CD8-positive, alpha-beta memory T cell (primary cell): ENCODE results near the gene PTN. TPM values are rescaled to one million over a fixed set of nuclear protein-coding genes. Genes with fewer than 3 reads are reported as not detected.

ENCODE experiments used
- CTCF ChIA-PET: fragments of 350-600 bp; sonication (Branson Sonifier 250); formaldehyde crosslinking; loops from one replicate; lab custom pipeline; 2021; ENCODE audit warnings: antibody characterized with exemption; lab: Charles Lee
- POLR2A ChIA-PET: fragments of 350-600 bp; sonication (Branson Sonifier 250); formaldehyde crosslinking; loops from one replicate; lab custom pipeline; 2021; ENCODE audit warnings: antibody characterized with exemption; lab: Charles Lee
- DNase-seq, 5 donors: peaks; one replicate each; pipeline versions ENCODE4 v3.0.0 to v3.0.0-alpha.2; 2020 to 2022; ENCODE audit warnings: mixed read lengths in 1 of 5
- H3K27ac ChIP-seq: one replicate; pipeline ENCODE4 v1.7.0; 2013; ENCODE audit warnings: low read depth, mild to moderate bottlenecking, low read length, moderate library complexity
- H3K27me3 ChIP-seq: 2 replicates; pipeline ENCODE4 v1.7.0; 2013; ENCODE audit warnings: low read length, mild to moderate bottlenecking; ENCODE audit not compliant: insufficient read depth, poor library complexity, severe bottlenecking
- H3K36me3 ChIP-seq: 2 replicates; pipeline ENCODE4 v1.7.0; 2013; ENCODE audit warnings: mild to moderate bottlenecking, low read length, moderate library complexity; ENCODE audit not compliant: insufficient read depth
- H3K4me1 ChIP-seq: 2 replicates; pipeline ENCODE4 v1.7.0; 2013; ENCODE audit warnings: mild to moderate bottlenecking, low read length, moderate library complexity; ENCODE audit not compliant: insufficient read depth
- H3K4me3 ChIP-seq: 2 replicates; pipeline ENCODE4 v1.7.0; 2013; ENCODE audit warnings: mild to moderate bottlenecking, low read length
- H3K9me3 ChIP-seq: 2 replicates; pipeline ENCODE4 v1.7.0; 2013; ENCODE audit warnings: mild to moderate bottlenecking, low read length
- H3K27ac Mint-ChIP-seq, 8 donors: one replicate each; pipeline ENCODE4 v1.8.0; 2020 to 2021; ENCODE audit warnings: mixed read lengths in 8 of 8, mild to moderate bottlenecking in 6 of 8, inconsistent platforms in 3 of 8, moderate library complexity in 3 of 8
- H3K27me3 Mint-ChIP-seq, 2 donors: one replicate each; pipeline ENCODE4 v1.8.0; 2020 to 2021; ENCODE audit warnings: mixed read lengths in 2 of 2, mild to moderate bottlenecking in 1 of 2, moderate library complexity in 1 of 2
- H3K36me3 Mint-ChIP-seq, 3 donors: one replicate each; pipeline ENCODE4 v1.8.0; 2020 to 2021; ENCODE audit warnings: mixed read lengths in 3 of 3, inconsistent platforms in 1 of 3, mild to moderate bottlenecking in 1 of 3
- H3K4me1 Mint-ChIP-seq, 3 donors: one replicate each; pipeline ENCODE4 v1.8.0; 2020 to 2021; ENCODE audit warnings: mixed read lengths in 3 of 3, inconsistent platforms in 1 of 3, mild to moderate bottlenecking in 1 of 3
- H3K4me3 Mint-ChIP-seq, 7 donors: one replicate each; pipeline ENCODE4 v1.8.0; 2020 to 2021; ENCODE audit warnings: mixed read lengths in 7 of 7, mild to moderate bottlenecking in 6 of 7, moderate library complexity in 4 of 7, inconsistent platforms in 2 of 7
- H3K9me3 Mint-ChIP-seq, 5 donors: one replicate each; pipeline ENCODE4 v1.8.0; 2020 to 2022; ENCODE audit warnings: mixed read lengths in 5 of 5, mild to moderate bottlenecking in 3 of 5, moderate library complexity in 2 of 5, inconsistent platforms in 1 of 5
- polyA plus RNA-seq: library from polyadenylated mRNA; unstranded; fragments of 300-500 nt; fragmentation: Illumina TruSeq; gene quantifications from one replicate; pipeline ENCODE4 v1.2.3, GENCODE V29; 2021
- total RNA-seq, 2 experiments: library from RNA; stranded (reverse); gene quantifications; one replicate each; pipeline ENCODE4 v1.2.3, GENCODE V29; 2021

Gene PTN
- total and polyA plus RNA-seq, 3 experiments from 2014 or later: not detected

DNA sequence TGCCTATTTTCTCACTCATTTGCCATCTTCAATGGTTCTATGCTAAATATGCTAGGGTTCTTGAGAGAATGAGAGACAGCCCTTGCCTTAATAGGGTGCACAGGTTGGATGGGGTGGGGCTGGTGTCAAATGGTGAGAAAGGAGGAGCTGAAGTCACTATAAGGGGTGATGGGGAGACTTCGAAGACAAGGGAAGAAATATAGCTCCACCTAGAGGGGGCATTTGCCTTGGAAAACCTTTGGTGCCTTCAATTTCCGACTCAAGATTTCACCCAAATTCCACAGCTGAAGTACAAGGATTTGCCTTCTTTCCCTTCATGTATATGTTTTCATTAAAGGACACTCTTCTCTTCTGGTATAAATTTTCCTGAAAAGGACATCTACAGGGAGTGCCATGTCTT is 5.6 kb downstream of the PTN start:
- Histone ChIP-seq H3K27ac (no peak overlapping the region), H3K9me3 (no peaks in the 10 kb centered on the region), H3K27me3 (no peaks in the 10 kb centered on the region), H3K4me3 (no peak overlapping the region), H3K36me3 (no peaks in the 10 kb centered on the region), H3K4me1 (no peaks in the 10 kb centered on the region)
- no peak for DNase-seq
- CTCF ChIA-PET: no interaction called here
- Mint-ChIP-seq H3K4me1 (no peaks in the 10 kb centered on the region), H3K36me3 (no peaks in the 10 kb centered on the region), H3K27me3 (no peaks in the 10 kb centered on the region), H3K27ac (no peak overlapping the region), H3K4me3 (no peak overlapping the region), H3K9me3 (peaks cover 0 to 8% (median 7%) of the 10 kb centered on the region in 5 donors)
- POLR2A ChIA-PET: no interaction called here

DNA sequence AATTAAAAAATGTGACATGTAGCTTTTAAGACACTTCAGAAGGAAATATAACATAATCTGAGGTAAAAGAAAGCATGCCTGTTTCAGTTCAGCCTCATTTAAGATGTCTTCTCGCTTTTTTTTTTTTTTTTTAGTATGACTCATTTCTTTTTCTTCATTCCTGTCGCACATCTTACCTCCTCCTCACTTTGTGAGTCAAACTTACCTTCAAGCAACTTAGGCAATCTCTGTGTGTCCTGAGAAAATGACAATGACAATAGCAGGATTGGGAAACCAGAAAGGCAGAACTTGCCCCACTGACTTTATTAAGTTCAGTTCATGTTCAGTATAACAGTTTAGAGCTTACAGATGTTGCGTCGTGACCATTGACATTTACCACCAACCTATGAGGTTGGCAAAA is 7.7 kb downstream of the PTN start:
- H3K4me1 Mint-ChIP-seq: no peaks in the 10 kb centered on the region
- H3K4me1 ChIP-seq: no peaks in the 10 kb centered on the region
- H3K9me3 Mint-ChIP-seq: peaks cover 0 to 10% (median 6%) of the 10 kb centered on the region in 5 donors
- H3K9me3 ChIP-seq: no peaks in the 10 kb centered on the region
- H3K27me3 Mint-ChIP-seq: no peaks in the 10 kb centered on the region
- H3K4me3 Mint-ChIP-seq: no peak overlapping the region
- ChIA-PET CTCF (no interaction called here), POLR2A (no interaction called here)
- no peak overlapping the region for H3K27ac Mint-ChIP-seq
- no peaks in the 10 kb centered on the region for H3K27me3 ChIP-seq
- H3K4me3 ChIP-seq: no peak overlapping the region
- no peaks in the 10 kb centered on the region for H3K36me3 Mint-ChIP-seq
- DNase-seq: no peak
- H3K27ac ChIP-seq: no peak overlapping the region
- no peaks in the 10 kb centered on the region for H3K36me3 ChIP-seq

DNA sequence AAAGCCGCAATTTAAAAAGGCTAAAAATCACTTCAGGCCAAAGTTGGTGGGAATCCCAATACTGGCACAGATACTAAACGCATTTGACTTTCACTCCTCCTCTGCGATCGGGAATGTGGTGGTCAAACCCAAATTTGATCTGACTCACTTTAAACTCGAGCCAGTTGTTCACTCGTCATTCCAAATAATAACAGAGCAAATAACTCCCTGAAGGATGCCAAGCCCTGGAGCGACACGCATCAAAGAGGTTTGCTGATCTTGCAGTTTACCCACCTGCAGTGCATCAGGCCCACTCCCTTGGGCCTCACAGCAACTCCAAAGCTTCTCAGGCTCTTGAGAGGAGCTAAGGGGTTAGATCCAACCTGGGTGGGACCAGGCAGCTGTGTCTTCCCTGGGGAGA is 12.2 kb downstream of the PTN start:
- Mint-ChIP-seq H3K9me3 (peaks cover 3 to 6% (median 3%) of the 10 kb centered on the region in 5 donors), H3K4me3 (no peak overlapping the region), H3K27me3 (no peaks in the 10 kb centered on the region), H3K4me1 (no peaks in the 10 kb centered on the region), H3K27ac (no peak overlapping the region), H3K36me3 (no peaks in the 10 kb centered on the region)
- POLR2A ChIA-PET: no interaction called here
- no peak for DNase-seq
- H3K4me1 ChIP-seq: no peaks in the 10 kb centered on the region
- CTCF ChIA-PET: no interaction called here
- no peak overlapping the region for H3K27ac ChIP-seq
- H3K4me3 ChIP-seq: no peak overlapping the region
- no peaks in the 10 kb centered on the region for H3K27me3 ChIP-seq
- H3K36me3 ChIP-seq: no peaks in the 10 kb centered on the region
- no peaks in the 10 kb centered on the region for H3K9me3 ChIP-seq

DNA sequence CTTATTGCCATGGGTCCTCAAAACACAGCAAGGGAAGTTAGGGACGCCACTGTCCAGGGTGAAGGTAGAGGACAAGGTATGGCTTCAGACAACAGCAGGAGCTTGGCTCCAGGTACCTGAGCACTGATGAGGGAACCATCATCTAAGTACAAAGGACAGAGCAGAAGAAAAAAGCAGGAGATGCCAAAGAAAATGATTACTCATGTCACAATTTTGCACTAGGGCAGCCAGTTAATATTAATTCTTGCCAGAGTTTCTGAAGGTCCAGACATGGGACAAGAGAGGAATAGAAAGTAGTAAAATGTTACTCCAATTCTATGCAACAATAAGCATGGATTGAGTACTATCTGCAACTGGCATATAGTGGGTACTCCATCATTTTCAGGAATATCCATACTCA is 14.1 kb downstream of the PTN start:
- no peak overlapping the region for H3K27ac ChIP-seq
- H3K9me3 ChIP-seq: no peaks in the 10 kb centered on the region
- Mint-ChIP-seq H3K4me3 (no peak overlapping the region), H3K27ac (no peak overlapping the region), H3K4me1 (no peaks in the 10 kb centered on the region), H3K36me3 (no peaks in the 10 kb centered on the region), H3K27me3 (no peaks in the 10 kb centered on the region), H3K9me3 (peaks cover 0 to 6% (median 5%) of the 10 kb centered on the region in 5 donors)
- no peak for DNase-seq
- H3K27me3 ChIP-seq: no peaks in the 10 kb centered on the region
- H3K4me1 ChIP-seq: no peaks in the 10 kb centered on the region
- CTCF ChIA-PET: no interaction called here
- no peaks in the 10 kb centered on the region for H3K36me3 ChIP-seq
- no peak overlapping the region for H3K4me3 ChIP-seq
- POLR2A ChIA-PET: no interaction called here

DNA sequence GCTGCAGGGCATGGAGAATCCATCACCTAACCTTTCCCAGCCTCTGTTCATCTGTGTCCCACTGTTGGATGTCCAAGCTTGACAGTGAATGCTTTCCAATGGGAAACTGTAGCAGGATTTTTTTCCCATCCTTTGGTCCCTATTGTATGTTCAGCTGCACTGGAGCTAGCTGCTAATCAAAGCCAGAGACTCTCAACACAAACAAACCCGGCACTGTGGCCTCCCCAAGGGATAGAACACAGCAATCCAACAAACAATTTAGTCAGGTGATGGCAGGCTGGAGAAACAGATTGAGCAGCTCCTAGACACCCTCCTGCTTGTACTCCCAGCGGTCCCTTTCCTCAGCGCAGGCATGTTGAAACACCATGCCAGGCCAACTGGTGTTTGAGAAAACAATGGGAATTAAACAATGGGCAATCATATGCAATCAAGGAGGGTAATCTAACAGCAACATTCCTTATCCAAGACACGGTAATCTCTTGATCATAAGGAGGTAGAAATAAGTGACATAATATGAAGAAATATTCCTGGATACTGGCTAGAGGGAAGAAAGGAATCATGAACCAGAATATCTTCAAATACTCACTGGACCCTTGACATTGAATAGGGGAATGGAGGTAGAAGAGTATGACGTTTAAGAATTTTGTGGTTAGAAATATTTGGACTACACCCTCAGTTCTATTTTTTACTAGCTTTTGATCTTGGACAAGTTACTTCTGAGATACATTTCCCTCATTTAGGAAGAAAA is 15.0 kb downstream of the PTN start:
- H3K36me3 Mint-ChIP-seq: no peaks in the 10 kb centered on the region
- POLR2A ChIA-PET: no interaction called here
- no peaks in the 10 kb centered on the region for H3K4me1 Mint-ChIP-seq
- Histone ChIP-seq H3K27me3 (no peaks in the 10 kb centered on the region), H3K4me3 (no peak overlapping the region), H3K36me3 (no peaks in the 10 kb centered on the region), H3K27ac (no peak overlapping the region), H3K4me1 (no peaks in the 10 kb centered on the region), H3K9me3 (no peaks in the 10 kb centered on the region)
- no peak overlapping the region for H3K4me3 Mint-ChIP-seq
- H3K9me3 Mint-ChIP-seq: peaks cover 0 to 6% (median 5%) of the 10 kb centered on the region in 5 donors
- DNase-seq: no peak
- H3K27me3 Mint-ChIP-seq: no peaks in the 10 kb centered on the region
- CTCF ChIA-PET: no interaction called here
- no peak overlapping the region for H3K27ac Mint-ChIP-seq

DNA sequence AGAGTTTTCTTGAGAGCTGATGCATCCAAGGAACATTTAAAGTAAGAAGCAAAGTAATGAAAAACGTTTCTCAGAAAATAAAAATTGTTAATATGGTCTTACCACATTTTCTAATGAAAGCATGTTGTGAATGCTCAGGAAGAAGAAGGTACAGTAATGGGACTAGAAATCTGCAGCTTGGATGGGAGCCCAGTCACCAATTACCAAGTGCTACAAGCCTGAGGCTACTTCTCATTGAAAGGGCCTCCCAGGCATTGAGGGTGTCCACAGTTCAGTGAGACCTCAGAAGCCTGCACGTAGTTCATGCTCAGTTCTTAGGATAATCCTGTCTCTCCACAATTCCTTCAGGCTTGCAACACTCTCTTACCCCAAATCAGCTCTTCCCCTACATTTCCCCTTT is 17.6 kb downstream of the PTN start:
- ChIA-PET POLR2A (no interaction called here), CTCF (no interaction called here)
- Mint-ChIP-seq H3K27ac (no peak overlapping the region), H3K4me3 (no peak overlapping the region), H3K4me1 (no peaks in the 10 kb centered on the region), H3K27me3 (peaks cover 0 to 2% of the 10 kb centered on the region in 2 donors), H3K9me3 (peaks cover 0 to 6% (median 2%) of the 10 kb centered on the region in 5 donors), H3K36me3 (no peaks in the 10 kb centered on the region)
- no peaks in the 10 kb centered on the region for H3K36me3 ChIP-seq
- H3K9me3 ChIP-seq: no peaks in the 10 kb centered on the region
- H3K4me1 ChIP-seq: no peaks in the 10 kb centered on the region
- no peak for DNase-seq
- no peak overlapping the region for H3K4me3 ChIP-seq
- H3K27ac ChIP-seq: no peak overlapping the region
- no peaks in the 10 kb centered on the region for H3K27me3 ChIP-seq

DNA sequence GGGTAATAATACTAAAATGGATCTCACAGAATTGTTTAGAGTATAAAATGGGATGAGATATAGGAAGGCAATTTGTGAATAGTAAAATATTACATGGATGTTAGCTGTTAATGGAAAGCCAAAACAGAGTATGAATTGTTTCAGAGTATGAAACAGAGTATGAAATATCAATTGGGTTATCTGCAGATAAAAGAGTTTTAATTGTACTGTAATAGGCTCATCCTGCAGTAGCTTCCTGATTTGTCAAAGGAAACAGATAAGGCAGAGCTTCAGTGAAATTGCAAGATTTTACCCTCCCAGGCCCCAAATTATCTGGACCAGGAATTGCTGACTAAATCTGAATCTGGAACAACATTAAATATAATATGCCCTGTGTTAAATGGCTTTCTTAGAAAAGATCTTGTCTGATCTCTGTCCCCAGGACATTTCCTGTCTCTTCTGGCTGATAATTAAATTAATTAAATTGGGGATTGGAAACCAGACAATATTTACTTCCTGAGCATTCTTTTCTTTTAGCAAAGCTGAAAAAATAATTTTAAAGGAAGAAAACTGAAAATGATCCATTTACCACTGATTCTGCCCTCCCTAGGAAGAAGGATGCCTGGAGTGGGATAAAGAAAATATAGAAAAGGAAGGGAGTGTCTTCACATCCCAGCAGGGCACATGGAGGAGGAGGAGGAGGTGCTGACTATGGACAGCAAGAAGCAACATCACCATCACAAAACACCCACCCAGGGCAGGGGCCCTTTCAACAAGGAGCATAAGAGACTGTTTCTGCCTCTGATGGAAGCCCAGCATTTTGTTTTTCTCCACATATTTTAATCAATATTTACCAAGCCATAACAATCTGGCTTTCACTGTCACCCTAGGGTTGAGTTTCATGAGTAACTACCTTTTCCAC is 18.5 kb downstream of the PTN start:
- no peak for DNase-seq
- Mint-ChIP-seq H3K4me1 (no peaks in the 10 kb centered on the region), H3K27me3 (peaks cover 0 to 2% of the 10 kb centered on the region in 2 donors), H3K27ac (no peak overlapping the region), H3K36me3 (no peaks in the 10 kb centered on the region), H3K9me3 (peaks cover 0 to 6% (median 2%) of the 10 kb centered on the region in 5 donors), H3K4me3 (no peak overlapping the region)
- H3K27ac ChIP-seq: no peak overlapping the region
- H3K4me3 ChIP-seq: no peak overlapping the region
- H3K9me3 ChIP-seq: no peaks in the 10 kb centered on the region
- H3K36me3 ChIP-seq: no peaks in the 10 kb centered on the region
- H3K4me1 ChIP-seq: no peaks in the 10 kb centered on the region
- POLR2A ChIA-PET: no interaction called here
- no peaks in the 10 kb centered on the region for H3K27me3 ChIP-seq
- CTCF ChIA-PET: no interaction called here

DNA sequence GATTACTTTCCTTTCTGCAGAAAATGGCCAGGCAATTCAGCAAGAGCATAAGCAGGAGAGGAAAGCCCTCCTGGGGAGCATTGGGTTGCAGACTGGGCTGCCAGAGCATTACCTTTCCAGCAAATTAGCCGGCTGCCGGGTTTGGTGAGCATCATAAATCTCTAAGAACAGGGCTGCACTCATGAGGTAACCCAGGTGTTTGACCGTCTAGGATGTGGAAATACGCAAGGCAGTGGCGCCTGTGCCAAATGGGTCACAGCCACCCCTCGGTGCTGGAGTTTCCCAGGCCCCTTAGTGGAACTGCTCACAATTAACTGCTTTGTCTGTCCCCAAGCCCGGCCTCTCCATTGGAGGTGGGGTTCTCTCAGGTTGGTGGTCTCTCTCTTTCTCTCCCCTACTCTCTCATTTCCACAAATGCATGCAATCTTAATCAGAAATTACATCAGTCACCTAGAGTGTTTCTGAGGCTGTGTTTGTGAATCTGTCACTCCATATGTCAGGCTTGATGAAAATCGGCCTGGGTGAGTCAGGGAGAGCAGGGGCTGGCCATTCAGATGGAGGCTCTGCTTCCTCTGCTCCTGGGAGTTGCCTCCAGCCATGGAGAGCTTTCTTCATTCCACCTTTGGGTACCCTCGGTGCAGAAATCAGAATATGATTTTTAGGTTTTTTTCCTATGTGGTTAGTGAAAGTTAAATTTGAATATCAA is 26.7 kb downstream of the PTN start:
- no peak for DNase-seq
- no peak overlapping the region for H3K4me3 ChIP-seq
- H3K36me3 ChIP-seq: no peaks in the 10 kb centered on the region
- Mint-ChIP-seq H3K36me3 (no peaks in the 10 kb centered on the region), H3K27ac (no peak overlapping the region), H3K4me3 (no peak overlapping the region), H3K4me1 (no peaks in the 10 kb centered on the region), H3K27me3 (no peaks in the 10 kb centered on the region), H3K9me3 (peaks cover 3 to 11% (median 3%) of the 10 kb centered on the region in 5 donors)
- CTCF ChIA-PET: no interaction called here
- H3K4me1 ChIP-seq: no peaks in the 10 kb centered on the region
- no peak overlapping the region for H3K27ac ChIP-seq
- H3K9me3 ChIP-seq: no peaks in the 10 kb centered on the region
- POLR2A ChIA-PET: no interaction called here
- H3K27me3 ChIP-seq: no peaks in the 10 kb centered on the region
